GM19193 (cell line): ENCODE results near the gene MYRIP.

Source experiments
- POLR2A ChIP-seq: IDR thresholded peaks from 4 replicates; pipeline ENCODE4 v1.6.1; 2011; ENCODE audit not compliant: insufficient read depth, insufficient read length; ENCODE audit errors: extremely low read depth

The MYRIP gene

DNA sequence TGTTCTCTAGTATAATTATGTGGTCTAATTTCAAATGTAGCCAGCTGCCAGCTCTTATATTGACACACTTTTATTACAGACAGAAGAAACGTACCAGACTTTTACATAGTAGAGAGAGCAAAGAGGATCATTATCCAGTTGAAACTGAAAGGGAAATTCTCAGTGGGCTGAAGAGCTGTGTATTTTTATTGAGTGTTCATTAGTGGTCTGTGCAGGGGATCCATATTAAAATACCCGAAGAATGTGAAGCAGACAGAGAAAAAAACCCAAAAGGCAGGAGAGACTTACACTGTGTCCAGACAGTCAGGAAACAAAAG is 41.3 kb downstream of the MYRIP start:
- TF ChIP-seq POLR2A, result no peak

DNA sequence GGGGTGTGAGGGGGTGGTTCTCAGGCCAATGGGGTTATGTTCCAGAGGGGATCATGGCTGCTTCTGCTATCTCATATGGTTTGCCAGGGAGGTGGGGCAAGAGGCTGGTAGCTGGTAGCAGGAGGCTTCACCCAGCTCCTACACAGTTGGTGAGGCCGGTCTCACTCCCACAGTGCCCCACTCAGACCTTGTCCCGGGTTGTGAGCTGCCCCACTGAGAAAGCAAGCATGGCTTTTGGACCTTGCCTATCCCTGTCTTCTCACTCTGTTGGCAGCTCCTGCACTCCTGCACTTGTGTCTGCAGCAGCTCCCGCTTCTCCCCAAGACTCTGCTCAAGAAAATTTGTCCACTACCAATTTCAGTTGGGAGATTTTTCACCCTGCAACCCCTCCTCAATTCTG is 46.1 kb downstream of the MYRIP start:
- no peak for TF ChIP-seq POLR2A

DNA sequence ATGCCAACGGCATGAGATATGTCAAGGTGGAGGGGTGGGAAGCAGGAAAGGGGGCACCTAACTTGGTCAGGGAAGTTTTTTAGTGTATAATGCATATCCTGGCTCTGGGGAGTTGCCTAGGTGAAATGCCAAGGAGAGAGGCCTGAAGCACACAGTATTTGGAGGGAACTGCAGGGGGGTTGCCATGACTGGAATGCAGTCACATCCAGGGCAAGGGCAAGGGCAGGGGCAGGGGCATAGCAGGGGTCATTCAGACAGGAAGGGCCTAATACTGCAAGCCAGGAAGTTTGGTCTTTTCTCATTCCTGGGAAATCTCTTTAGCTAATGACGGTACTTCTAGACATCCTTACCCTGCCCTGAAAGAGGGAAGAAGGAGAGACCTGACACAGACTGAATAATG is 60.5 kb downstream of the MYRIP start:
- TF ChIP-seq POLR2A, result no peak

DNA sequence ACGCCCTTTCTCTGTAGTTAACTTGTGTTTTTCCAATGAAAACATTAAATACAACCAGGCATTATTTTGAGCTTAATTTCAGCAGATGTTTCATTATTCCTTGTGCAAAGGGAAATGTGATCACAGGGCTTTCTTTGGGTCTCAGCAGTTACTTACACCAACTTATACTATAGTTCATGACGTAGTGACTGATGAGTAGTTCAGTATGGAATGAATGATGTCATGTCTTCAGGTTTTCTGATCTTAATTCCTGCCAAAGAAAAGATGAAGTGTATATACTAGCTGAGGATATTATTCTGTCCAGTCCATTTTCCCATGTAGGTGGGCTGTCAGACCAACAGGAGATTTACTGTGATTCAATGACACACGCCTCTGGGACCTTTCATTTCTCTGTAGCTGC is 61.3 kb downstream of the MYRIP start:
- no peak for TF ChIP-seq POLR2A

DNA sequence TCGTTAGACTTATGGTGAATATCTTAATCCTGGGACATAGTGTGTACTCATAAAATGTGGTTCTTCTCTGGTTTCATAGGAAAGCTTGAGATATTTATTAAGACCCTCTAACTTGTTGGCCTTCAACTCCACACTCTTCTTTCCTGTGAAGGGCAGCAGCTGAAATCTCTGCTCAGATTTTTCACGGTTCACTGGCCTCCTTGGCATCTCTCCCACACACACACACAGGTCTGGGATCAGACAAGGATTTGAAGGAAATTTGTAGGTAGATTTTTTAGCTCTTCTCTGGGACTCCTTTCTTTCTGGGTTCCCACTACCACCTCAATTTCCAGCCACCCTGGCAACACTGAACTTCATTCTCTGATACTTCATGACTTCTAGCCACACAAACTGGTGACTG is 70.2 kb downstream of the MYRIP start:
- TF ChIP-seq POLR2A, result no peak

DNA sequence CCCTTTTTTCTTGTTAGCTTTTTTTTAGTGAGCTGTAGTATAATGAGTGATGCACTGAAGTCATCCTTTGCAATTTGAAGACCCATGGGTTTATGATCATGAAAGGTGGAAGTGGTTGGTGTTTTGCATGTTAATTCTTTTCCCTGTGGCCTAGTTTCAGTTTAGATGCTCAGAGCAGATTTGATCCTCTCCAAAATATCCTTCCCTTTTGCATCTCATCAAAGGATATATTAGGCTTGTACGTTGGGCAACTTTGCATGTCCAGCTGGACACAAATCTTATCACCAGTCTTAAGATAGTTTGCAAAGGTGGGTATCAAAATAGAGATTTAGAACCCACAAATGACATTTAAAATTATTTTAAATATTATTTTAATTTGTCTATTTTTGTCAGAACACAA is 72.7 kb downstream of the MYRIP start:
- no peak for TF ChIP-seq POLR2A

DNA sequence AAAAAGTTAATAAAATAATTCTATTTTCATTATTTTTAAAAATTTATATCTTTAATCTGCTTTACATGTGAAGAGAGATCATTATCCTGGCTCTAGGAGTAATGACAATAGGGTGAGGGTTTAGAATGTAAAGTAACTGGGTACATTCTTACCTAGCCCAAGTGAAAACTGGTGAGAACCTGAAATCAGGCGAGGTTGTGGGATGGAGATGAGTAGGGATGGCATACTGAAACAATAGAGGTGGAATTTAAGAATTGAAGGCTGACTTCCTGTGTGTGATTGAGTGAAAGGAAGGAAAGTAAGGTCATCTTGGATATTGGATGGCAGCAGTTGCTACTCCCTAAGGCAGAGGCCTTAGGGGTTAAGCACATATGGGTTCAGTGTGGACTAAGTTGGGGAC is 82.7 kb downstream of the MYRIP start:
- no peak for TF ChIP-seq POLR2A

DNA sequence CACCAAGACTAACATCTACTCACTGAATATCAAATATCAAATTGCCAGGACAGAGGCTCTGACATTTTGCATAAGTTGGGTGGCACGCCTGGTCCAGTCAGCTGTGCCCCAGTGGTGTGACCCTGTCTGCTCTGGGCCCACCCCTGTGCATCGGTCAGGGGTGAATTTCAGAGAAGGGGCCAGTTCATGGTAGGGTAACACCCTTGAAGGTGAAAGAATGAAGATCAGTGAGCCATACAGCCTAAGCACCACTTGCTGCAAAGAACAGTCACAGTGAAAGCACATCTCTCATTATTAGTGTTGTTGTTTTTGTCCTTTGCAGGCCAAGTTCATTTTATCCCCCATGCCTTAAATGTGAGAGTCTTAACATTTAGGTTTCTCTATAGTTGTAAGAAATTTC is 86.8 kb downstream of the MYRIP start:
- TF ChIP-seq POLR2A, result no peak

DNA sequence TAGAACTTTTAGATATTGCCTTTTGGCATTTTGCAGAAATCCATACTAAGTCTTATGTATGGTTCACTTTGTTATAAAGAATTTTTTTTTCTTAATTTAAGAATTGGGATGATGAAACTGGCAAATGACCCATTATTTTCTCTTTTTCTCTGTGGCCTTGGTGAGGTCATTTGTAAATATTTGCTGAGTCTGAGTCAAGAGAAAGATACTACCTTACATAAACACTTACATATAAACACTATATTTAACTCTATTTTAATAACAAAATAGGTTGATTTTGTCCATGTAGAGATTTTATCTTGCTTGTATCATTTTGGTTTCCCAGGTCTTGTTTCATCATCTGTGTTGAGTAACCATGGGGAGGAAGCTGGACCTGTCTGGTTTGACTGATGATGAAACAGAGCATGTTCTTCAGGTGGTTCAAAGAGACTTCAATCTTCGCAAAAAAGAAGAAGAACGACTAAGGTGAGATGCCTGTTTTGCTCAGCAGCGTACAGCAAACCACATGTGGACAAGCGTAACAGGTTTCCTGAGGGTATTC is 91.1 kb downstream of the MYRIP start:
- TF ChIP-seq POLR2A, result no peak

DNA sequence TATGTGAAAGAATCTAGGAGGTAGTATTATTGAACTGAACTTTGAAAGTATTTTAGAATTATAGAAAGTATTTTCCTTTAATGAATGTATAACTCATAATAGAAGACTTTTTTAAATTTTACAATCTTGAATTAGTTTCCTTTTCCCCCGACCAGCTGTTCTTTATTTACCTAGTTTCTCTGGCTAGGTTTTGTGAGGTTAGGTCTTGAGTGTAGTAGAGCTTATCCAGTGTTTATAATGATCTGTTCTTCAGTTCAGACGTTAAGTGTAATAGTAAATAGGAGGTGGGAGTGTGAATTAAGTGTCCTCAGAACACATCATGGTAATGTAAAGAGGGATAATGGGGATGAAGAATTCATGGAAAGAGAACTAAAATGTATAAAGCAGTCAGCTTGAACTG is 93.8 kb downstream of the MYRIP start:
- no peak for TF ChIP-seq POLR2A

DNA sequence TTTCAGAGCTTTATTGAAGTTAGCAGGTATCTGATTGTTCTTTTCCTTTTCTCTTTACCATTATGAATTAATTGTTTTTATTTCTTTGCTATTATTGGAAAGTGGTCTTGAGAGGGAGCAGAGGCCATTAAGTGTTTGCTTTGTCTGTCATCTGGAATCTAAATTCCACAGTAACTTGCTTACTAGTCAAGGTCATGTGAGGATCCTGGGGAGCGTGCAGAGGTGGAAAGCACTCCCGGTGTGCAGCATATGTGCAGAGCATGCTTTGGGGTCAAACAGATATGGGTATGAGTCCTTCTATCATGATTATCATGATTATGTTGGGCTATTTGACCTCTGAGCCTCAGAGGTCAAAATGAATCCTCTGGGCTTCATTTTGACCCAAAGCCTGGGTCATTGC is 96.4 kb downstream of the MYRIP start:
- no peak for TF ChIP-seq POLR2A

DNA sequence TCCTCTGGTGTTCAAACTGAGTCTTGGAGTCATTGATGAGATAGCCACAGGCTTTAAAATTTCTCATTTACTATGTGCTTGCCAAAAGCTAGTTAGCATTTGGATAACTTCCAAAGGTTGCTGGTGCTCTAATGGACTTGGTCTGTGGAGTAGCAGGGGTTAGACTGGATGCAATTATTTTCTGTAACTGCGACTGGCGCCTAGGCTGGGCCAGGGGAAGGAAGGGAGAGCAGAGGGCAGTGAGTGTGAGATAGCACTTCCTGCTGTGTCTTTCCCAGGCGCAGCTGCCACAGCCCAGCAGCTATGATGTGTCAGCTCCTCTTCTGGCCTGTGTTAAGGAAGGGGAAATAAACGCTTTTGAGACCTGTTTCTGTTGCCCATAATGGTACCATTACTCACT is 98.6 kb downstream of the MYRIP start:
- no peak for TF ChIP-seq POLR2A

DNA sequence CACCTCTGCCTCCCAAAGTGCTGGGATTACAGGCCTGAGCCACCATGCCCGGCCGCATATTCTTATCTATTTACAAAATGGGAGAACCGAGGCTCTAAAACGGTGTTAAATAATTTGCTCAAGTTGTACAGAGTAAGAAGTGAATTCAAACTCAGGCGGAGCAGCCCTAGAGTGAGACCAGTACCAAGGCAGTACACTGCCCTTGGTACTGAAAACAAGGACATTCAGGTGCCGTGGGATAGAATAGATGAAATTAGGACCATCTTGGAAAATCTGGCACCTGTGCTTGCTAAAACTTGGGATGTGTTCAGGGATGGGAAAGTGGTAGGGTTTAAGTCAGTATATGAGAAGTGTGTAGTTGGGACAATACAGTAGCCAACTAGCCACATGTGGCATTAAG is 100.7 kb downstream of the MYRIP start:
- TF ChIP-seq POLR2A, result no peak

DNA sequence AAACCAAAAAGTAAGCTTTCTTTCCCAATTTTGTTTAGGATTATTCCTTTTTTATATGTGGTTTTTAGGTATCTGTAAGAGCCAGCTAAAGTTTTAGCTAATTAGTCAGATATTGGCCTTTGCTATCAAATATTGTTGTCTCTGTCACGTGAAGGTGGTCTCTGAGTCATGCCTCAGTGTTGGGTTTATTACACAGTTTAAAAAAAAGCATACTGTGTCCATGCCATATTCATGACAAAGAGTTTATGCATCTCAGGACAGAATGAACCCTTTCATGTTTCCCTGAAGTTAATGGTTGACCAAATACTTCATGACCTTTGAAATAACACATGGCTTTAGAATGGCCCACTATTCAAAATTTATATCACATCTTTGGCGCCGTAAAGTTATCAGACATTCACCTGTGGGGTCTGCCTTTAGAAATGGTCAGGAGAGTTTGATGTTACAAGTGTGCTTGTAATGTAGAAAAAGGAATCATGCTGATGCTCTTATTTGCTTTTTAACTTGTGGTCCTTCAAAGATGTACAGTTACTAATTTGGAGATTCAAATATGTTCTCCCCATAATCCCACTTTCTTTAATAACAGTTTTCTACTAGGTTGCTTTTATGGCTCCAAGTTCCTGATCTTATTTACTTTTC is 101.5 kb downstream of the MYRIP start:
- TF ChIP-seq POLR2A, result no peak

DNA sequence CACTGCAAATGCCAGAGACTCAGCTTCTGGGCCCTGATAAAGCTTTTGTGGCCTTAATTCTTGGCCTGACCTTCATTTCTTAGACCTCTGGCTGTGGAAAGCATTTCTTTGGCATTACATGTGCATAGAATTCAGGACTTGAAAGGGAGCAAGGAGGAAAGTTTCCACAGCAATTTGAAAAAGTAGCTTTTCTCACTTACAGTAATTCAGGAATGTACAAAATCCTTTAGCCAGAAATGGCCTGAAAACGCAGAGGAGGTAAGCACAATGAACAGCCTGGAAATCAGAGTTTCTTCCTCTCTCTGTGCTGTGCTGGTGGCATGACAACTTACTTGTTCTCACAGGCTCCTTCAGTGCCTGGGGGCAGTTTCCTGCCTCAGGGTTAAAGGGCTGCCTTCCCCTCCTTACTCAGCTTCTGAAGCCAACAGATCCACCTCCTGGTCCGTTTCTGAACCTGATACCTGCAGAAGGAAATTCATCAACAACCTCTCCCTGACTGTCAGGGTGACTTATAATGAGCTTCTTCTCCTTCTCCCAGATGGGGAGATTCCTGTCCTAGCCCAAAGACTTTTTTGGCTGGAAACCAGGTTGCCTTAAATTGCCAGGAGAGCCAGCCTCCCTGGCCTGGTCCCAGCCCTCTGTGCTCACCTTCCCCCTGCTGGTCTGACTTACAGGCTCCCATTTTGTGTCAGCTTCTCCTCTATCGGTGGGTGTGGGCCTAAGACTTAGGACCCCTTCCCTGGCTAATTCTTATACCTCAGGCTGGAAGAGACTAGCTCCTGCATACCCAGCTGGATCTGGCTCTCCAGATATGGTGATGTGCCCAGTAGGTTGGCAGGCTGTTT is 102.3 kb downstream of the MYRIP start:
- TF ChIP-seq POLR2A, result no peak

DNA sequence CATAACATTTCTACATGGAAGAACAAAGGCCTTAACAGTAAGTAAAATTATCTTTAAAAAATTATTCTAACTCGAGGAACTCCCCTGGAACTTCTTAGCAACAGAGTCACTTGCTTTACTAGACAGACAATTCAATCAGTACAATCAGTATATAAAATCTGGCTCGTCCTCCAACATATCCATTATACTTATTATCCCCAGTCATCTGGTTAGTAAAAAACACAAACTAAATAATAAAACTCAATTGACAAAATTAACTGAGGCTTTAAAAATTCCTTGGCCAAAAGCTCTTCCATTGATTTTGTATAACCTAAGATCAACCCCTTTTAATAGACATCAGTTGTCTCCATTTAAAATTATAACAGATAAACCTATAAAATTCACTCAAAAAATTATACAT is 105.6 kb downstream of the MYRIP start:
- no peak for TF ChIP-seq POLR2A

DNA sequence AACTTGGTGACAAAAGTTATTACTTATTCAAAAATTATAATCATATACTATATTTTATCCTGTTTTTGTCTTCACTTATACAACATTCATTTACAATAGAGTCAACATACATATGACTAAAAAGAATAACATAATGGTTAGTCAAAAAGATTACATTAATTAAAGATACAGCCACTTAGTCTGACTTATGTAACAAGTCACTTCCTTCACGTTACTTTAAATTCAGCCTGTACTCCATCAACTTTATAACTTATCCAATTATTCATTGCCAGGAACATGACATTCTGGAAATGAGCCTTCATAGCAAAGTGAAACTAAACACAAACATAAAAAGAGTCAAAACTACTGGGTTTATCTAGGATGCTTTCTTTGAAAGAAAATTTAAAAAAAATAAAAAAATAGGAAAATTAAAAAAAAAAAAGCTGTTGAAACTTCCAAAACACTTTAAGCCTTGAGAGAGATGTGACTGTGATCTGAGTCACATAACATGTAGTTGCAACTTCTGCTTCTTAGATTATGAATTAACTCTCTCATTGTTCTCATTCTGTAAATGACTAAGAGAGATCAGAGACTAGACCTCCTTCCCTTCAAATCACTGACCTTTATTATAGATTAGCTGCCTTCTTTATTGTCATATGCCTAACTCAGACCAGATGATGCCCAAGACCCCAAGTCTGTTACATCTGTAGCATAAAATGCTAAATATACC is 107.8 kb downstream of the MYRIP start:
- no peak for TF ChIP-seq POLR2A

DNA sequence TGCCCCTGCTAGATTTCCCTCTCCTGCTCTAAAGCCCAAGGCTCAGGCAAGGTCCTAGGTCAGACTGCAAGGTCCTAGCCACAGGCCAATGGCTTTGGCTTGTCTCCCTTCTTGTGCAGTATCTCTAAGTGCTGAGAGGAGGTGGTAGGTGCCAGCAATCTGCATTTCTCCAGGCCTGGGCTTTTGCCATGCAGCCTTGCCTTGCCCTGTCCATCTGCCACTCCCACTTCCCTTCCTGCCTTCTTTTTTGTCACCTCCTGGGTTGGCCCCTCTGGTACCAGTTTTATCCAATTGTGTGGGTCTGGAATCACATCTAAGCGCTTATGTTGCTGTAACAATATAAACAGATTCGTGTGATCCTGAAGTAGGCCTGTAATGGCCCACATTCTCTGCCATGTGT is 109.9 kb downstream of the MYRIP start:
- no peak for TF ChIP-seq POLR2A
